Inflammatory macrophage treated with lipopolysaccharide for 4 hours (primary cell): Measurements from ENCODE around the gene RPUSD4.

Source experiments
- DNase-seq: peaks from one replicate; pipeline ENCODE4 v3.0.0-alpha.2; 2020

RPUSD4 gene

DNA sequence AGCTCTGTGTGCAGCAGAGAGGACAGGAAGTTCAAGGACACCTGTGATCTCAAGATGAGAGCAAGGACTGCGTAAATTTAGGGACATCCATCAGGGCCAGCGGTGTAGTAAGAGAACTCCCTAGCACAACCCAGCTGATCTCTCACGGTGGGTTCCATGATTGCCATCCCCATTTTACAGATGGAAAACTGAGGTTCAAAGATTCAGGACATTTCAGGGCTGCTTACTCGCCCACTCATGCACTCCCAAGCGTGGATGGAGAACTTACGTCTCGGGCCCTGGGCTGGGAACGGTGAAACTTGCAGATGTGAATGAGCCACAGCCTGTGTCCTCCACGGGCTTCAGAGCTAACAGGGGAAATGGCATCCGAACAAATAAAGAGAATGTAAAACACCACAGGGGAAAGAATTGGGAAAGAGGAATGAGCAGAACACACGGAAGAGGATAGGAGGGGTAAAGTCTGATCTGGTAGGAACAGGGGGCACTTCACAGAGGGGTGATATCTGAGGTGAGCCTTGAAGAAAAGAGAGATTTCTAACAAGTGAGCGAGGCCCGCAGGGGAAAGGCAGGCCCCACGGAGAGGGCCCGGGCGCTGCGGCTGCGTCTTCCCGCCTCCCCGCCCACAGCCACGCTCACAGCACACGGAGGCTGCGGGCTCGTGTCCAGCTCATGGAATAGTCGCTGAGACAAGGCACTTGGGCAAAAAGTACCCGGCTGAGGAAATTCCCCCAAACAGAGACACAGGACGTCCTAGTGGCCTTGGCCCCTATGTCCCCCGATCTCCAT, 55.9 kb downstream of the RPUSD4 start:
- DNase-seq, result no peak

DNA sequence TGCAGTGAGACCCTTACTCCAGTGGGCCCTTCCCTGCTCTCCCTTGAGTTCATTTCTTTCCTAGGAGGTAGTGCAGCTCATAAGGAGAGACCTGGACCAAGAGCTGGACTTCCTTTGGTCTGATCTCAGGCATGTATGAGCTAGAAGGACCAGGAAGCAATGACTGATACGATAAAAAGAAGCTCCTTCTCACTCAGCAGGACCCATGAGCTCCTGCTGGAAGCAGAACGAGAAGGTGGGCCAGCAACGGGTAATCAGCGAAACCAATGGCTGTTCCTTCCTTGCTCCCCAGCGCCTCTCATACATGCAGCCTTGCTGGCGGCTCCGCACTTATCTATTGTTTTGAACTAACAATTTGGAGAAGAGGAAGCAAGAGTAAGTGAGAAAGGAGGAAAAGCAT, 56.8 kb downstream of the RPUSD4 start:
- DNase-seq, result no peak

DNA sequence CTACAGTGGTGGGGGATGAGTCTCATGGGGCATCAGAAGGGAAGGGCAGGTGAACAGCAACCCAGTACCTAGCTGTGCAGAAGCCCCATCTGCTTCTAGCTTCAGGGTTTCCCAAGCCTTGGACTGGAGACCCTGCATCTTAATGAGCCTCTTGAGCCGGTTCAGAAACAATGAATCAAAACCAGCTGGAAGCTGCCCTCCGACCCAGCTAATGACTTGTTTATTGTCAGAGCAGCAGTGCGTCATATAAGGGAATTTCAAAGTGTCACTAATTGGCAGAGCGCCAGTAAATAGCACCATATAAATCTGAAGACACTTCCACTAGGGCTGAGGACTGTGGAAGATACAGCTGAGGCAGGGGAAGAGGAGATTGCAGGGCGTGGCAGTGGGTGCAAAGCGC, 57.5 kb downstream of the RPUSD4 start:
- no peak for DNase-seq

GRCh38 chr11:126153006-126153405, 58.4 kb downstream of the RPUSD4 start:
- no peak for DNase-seq

DNA sequence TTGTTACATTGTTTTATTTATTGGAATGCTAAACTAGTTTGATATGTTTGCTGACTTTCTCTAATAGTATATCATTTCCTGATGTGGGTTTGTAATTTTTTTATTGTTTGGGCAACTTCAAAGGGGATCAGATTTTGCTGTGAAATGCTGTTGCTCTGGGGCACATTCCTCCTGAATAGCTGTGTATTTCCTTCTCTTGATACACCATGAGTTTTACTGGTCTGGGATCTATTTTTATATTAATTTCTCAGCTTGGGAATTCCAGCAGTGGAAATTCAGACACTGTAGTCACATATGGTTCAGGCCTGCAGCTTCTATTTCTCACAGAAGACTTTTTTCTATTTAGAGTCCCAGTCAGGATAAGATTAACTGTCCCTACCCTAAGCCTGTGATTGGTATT, 58.9 kb downstream of the RPUSD4 start:
- DNase-seq, result no peak

DNA sequence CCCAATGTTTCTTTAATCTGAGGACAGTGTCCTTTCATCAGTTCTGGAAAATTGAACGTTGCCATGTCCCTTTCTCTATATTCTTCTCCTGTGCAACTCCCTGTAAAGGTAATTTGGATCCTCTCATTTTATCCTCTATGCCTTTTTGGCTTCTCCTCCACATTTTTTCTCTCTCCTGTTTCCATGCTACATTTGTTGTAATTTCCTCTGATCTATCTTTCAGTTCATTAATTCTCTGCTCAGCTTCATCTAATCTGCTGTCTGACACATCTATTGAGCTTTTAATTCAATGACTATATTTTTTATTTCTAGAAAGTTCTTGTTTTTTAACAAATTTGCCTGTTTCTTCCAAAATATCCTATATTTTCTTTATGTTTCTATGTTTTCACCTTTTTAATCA, 59.3 kb downstream of the RPUSD4 start:
- DNase-seq, result no peak
